Measurements from ENCODE around the gene TNRC18. TPM values are rescaled to one million over a fixed set of nuclear protein-coding genes. Genes with fewer than 3 reads are reported as not detected.

The TNRC18 gene
- total and polyA plus RNA-seq, 9 of the 15 experiments (the other 6 are each of a cell fraction or from before 2014, with no cell fraction given) = 0.03 to 43.2 (median 18.0) TPM

DNA sequence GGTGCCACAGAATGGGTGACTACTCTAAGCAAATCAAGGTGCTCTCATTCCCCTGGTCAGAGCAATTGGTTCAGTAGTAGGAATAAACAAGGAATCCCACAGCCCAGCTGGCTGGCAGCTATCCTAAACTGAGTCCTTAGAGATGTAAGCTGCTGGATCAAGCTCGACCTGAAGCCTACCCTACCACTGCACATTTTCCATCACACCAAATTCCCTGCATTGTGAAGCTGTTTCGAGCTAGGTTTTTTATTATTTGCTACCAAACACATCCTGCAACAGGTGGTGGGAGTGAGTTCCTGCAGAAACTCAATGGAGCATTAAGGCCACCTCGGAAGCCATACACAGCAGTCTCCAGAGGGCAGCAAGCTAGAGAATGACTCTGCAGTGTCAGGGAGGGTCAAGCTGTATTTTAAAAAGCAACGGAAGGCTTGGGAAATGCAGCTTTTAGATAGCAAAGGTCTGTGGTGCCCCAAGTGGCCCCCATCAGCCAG, 33.7 kb upstream of the TNRC18 start:
- peak in 2 of 4 experiments; percentile 78 to 89 for DNase-seq (ENCODE audit: extremely low read depth in 1 of 4, low spot score in 3 of 4)
- no peaks in the 10 kb centered on the region for H3K27me3 ChIP-seq (ENCODE audit: control insufficient read depth in 2 of 2, insufficient read depth in 2 of 2, low read length in 2 of 2)
- H4K20me1 ChIP-seq (replicated peaks; ENCODE audit: control insufficient read depth, insufficient read depth, low read length) = no peaks in the 10 kb centered on the region
- 7% methylated on average over 4 of the region's 4 CpGs for WGBS (ENCODE audit: insufficient coverage, low coverage, missing lambda C conversion rate)
- POLR2A ChIA-PET = interaction anchor here (0.5 to 2.5 kb wide), 14 partner anchors 10 to 217 kb away, joined by 3 to 14 read pairs (median 4); partner anchors contain the start of gene TNRC18
- H3K9ac ChIP-seq (ENCODE audit: insufficient read depth in 1 of 2, low read depth in 2 of 2, low read length in 2 of 2) = peak overlapping the region; percentile 65 to 87
- peak; percentile 80 for ATAC-seq
- CTCF ChIA-PET (ENCODE audit: low intra/inter-chr PET ratio) = no interaction called here
- no peaks in the 10 kb centered on the region for H3K36me3 ChIP-seq (ENCODE audit: control insufficient read depth, insufficient read depth, low read length)
- peak overlapping the region; percentile 81 for H2AFZ ChIP-seq (ENCODE audit: low read depth, low read length)
- BruUV-seq (replicated peaks) = no TSS peak
- intact Hi-C loops (cut with micrococcal nuclease) = loop anchor here (2.0 to 10.0 kb wide), 2 partner anchors 32 to 212 kb away; no protein-coding TSS in a partner anchor
- H3K4me3 ChIP-seq = peak overlapping the region; percentile 12; the same call in 1 of the 2 replicates
- peak overlapping the region; percentile 69 for H3K4me2 ChIP-seq (ENCODE audit: insufficient read depth, low read length)
- H3K79me2 ChIP-seq (ENCODE audit: control insufficient read depth, insufficient read depth, low read length) = no peaks in the 10 kb centered on the region
- FAIRE-seq = no peak
- no peaks in the 10 kb centered on the region for H3K9me3 ChIP-seq (replicated peaks; ENCODE audit: control insufficient read depth, insufficient read depth, low read depth, low read length)
- peak overlapping the region; percentile 95 for H3K27ac ChIP-seq (ENCODE audit: extremely low read depth, low read depth, low read length)
- in situ Hi-C loops (cut with MboI) = no loop called here
- no peaks in the 10 kb centered on the region for H3K9me1 ChIP-seq (ENCODE audit: control insufficient read depth, insufficient read depth, low read length)
- H3K4me1 ChIP-seq (replicated peaks in 1 of 2; ENCODE audit: control insufficient read depth in 2 of 2, insufficient read depth in 2 of 2, low read length in 2 of 2) = peaks cover 34 to 64% of the 10 kb centered on the region in 2 experiments
- TF ChIP-seq, protein P1, sequence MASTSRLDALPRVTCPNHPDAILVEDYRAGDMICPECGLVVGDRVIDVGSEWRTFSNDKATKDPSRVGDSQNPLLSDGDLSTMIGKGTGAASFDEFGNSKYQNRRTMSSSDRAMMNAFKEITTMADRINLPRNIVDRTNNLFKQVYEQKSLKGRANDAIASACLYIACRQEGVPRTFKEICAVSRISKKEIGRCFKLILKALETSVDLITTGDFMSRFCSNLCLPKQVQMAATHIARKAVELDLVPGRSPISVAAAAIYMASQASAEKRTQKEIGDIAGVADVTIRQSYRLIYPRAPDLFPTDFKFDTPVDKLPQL (IDR thresholded peaks at IDR 0.05; ENCODE audit: extremely low read depth, insufficient read length) = no peak
- TF ChIP-seq ZNF696 (CRISPR knock-in tag; conservative IDR thresholded peaks at IDR 0.05) (no peak), ZBTB1 (CRISPR knock-in tag; IDR thresholded peaks at IDR 0.05; ENCODE audit: borderline replicate concordance, low read depth) (no peak), ZBTB8A (IDR thresholded peaks at IDR 0.05; ENCODE audit: partially characterized antibody) (no peak), SMAD4 (CRISPR knock-in tag; conservative IDR thresholded peaks at IDR 0.05) (no peak), ZNF274 (IDR thresholded peaks at IDR 0.05; ENCODE audit: borderline replicate concordance, low read depth, low read length) (no peak), ZC3H11A (IDR thresholded peaks at IDR 0.05; ENCODE audit: low read depth, low read length) (no peak), SPI1 (IDR thresholded peaks at IDR 0.05; ENCODE audit: borderline replicate concordance, low read depth, low read length) (no peak), ZNF695 (CRISPR knock-in tag; IDR thresholded peaks at IDR 0.05) (no peak)
- TF ChIP-seq, protein P2, sequence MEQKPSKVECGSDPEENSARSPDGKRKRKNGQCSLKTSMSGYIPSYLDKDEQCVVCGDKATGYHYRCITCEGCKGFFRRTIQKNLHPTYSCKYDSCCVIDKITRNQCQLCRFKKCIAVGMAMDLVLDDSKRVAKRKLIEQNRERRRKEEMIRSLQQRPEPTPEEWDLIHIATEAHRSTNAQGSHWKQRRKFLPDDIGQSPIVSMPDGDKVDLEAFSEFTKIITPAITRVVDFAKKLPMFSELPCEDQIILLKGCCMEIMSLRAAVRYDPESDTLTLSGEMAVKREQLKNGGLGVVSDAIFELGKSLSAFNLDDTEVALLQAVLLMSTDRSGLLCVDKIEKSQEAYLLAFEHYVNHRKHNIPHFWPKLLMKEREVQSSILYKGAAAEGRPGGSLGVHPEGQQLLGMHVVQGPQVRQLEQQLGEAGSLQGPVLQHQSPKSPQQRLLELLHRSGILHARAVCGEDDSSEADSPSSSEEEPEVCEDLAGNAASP (IDR thresholded peaks at IDR 0.05) = no peak
- TF ChIP-seq, protein P3, sequence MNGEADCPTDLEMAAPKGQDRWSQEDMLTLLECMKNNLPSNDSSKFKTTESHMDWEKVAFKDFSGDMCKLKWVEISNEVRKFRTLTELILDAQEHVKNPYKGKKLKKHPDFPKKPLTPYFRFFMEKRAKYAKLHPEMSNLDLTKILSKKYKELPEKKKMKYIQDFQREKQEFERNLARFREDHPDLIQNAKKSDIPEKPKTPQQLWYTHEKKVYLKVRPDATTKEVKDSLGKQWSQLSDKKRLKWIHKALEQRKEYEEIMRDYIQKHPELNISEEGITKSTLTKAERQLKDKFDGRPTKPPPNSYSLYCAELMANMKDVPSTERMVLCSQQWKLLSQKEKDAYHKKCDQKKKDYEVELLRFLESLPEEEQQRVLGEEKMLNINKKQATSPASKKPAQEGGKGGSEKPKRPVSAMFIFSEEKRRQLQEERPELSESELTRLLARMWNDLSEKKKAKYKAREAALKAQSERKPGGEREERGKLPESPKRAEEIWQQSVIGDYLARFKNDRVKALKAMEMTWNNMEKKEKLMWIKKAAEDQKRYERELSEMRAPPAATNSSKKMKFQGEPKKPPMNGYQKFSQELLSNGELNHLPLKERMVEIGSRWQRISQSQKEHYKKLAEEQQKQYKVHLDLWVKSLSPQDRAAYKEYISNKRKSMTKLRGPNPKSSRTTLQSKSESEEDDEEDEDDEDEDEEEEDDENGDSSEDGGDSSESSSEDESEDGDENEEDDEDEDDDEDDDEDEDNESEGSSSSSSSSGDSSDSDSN (IDR thresholded peaks at IDR 0.05; ENCODE audit: borderline replicate concordance in 1 of 2, low read depth in 2 of 2, low read length in 2 of 2) = no peak
- TF ChIP-seq, protein P4, sequence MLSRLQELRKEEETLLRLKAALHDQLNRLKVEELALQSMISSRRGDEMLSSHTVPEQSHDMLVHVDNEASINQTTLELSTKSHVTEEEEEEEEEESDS (CRISPR knock-in tag; IDR thresholded peaks at IDR 0.05) = no peak
- TF ChIP-seq, protein P5, sequence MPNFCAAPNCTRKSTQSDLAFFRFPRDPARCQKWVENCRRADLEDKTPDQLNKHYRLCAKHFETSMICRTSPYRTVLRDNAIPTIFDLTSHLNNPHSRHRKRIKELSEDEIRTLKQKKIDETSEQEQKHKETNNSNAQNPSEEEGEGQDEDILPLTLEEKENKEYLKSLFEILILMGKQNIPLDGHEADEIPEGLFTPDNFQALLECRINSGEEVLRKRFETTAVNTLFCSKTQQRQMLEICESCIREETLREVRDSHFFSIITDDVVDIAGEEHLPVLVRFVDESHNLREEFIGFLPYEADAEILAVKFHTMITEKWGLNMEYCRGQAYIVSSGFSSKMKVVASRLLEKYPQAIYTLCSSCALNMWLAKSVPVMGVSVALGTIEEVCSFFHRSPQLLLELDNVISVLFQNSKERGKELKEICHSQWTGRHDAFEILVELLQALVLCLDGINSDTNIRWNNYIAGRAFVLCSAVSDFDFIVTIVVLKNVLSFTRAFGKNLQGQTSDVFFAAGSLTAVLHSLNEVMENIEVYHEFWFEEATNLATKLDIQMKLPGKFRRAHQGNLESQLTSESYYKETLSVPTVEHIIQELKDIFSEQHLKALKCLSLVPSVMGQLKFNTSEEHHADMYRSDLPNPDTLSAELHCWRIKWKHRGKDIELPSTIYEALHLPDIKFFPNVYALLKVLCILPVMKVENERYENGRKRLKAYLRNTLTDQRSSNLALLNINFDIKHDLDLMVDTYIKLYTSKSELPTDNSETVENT (CRISPR knock-in tag; IDR thresholded peaks at IDR 0.05) = no peak
